Neuronal stem cell (in vitro differentiated cells): ENCODE results near the gene MAPK4.

Experiments
- DNase-seq: peaks from one replicate; pipeline ENCODE4 v3.0.0-alpha.2; 2013; ENCODE audit warnings: low spot score
- H2AFZ ChIP-seq: one replicate; pipeline ENCODE4 v1.6.1; 2013; ENCODE audit warnings: mild to moderate bottlenecking, low read length, inconsistent platforms
- H2AK5ac ChIP-seq: 2 replicates; pipeline ENCODE4 v1.6.1; 2013; ENCODE audit warnings: low read depth, mild to moderate bottlenecking, inconsistent platforms, low read length, moderate library complexity, mixed read lengths
- H2BK120ac ChIP-seq: 2 replicates; pipeline ENCODE4 v1.6.1; 2013; ENCODE audit warnings: low read depth, mild to moderate bottlenecking, inconsistent platforms, low read length, moderate library complexity, mixed read lengths
- H2BK12ac ChIP-seq: one replicate; pipeline ENCODE4 v1.6.1; 2013; ENCODE audit warnings: low read length, inconsistent platforms
- H2BK15ac ChIP-seq: 2 replicates; pipeline ENCODE4 v1.6.1; 2013; ENCODE audit warnings: mild to moderate bottlenecking, low read length, inconsistent platforms, mixed read lengths
- H2BK5ac ChIP-seq: one replicate; pipeline ENCODE4 v1.6.1; 2013; ENCODE audit warnings: inconsistent platforms, mild to moderate bottlenecking, low read length, moderate library complexity
- H3K14ac ChIP-seq: one replicate; pipeline ENCODE4 v1.6.1; 2013; ENCODE audit warnings: low read length, inconsistent platforms
- H3K18ac ChIP-seq: 2 replicates; pipeline ENCODE4 v1.6.1; 2013; ENCODE audit warnings: low read length, inconsistent platforms
- H3K23ac ChIP-seq: 2 replicates; pipeline ENCODE4 v1.6.1; 2013; ENCODE audit warnings: low read depth, mild to moderate bottlenecking, mixed read lengths, low read length, inconsistent platforms; ENCODE audit not compliant: poor library complexity
- H3K27ac ChIP-seq: replicated peaks from 3 replicates; pipeline ENCODE4 v1.5.1; 2013; ENCODE audit warnings: low read length, inconsistent platforms
- H3K27me3 ChIP-seq, 3 experiments: 2 replicates each; pipeline ENCODE4 v1.6.1; 2013; ENCODE audit warnings: low read length in 3 of 3, mild to moderate bottlenecking in 2 of 3, inconsistent platforms in 1 of 3, low read depth in 1 of 3, mixed read lengths in 1 of 3, moderate library complexity in 1 of 3; ENCODE audit not compliant: control insufficient read depth in 3 of 3, insufficient read depth in 3 of 3
- H3K36me3 ChIP-seq, 2 donors: replicated peaks in 1 of 2; 2 replicates each; pipeline ENCODE4 v1.6.1; 2013; ENCODE audit warnings: low read length in 2 of 2; ENCODE audit not compliant: control insufficient read depth in 2 of 2, insufficient read depth in 2 of 2
- H3K4ac ChIP-seq: 2 replicates; pipeline ENCODE4 v1.6.1; 2013; ENCODE audit warnings: inconsistent platforms, mild to moderate bottlenecking, low read length, moderate library complexity
- H3K4me1 ChIP-seq, 2 donors: 1 replicate in 1 of 2; 2 replicates in 1 of 2; pipeline ENCODE4 v1.6.1; 2013; ENCODE audit warnings: low read length in 2 of 2, low read depth in 1 of 2; ENCODE audit not compliant: control insufficient read depth in 2 of 2, insufficient read depth in 1 of 2
- H3K4me2 ChIP-seq: one replicate; pipeline ENCODE4 v1.6.1; 2013; ENCODE audit warnings: mild to moderate bottlenecking, low read length, inconsistent platforms; ENCODE audit not compliant: insufficient read depth, poor library complexity, severe bottlenecking
- H3K4me3 ChIP-seq, 2 donors: 2 replicates each; pipeline ENCODE4 v1.5.1; 2013; ENCODE audit warnings: low read length in 2 of 2, mild to moderate bottlenecking in 2 of 2, inconsistent platforms in 1 of 2, moderate library complexity in 1 of 2
- H3K79me1 ChIP-seq: one replicate; pipeline ENCODE4 v1.6.1; 2013; ENCODE audit warnings: low read depth, mild to moderate bottlenecking, inconsistent platforms, low read length, moderate library complexity
- H3K9ac ChIP-seq: one replicate; pipeline ENCODE4 v1.6.1; 2013; ENCODE audit warnings: mild to moderate bottlenecking, low read depth, low read length, inconsistent platforms; ENCODE audit not compliant: poor library complexity
- H3K9me3 ChIP-seq, 2 donors: replicated peaks in 1 of 2; 2 replicates each; pipeline versions ENCODE3 to v1.6.1; 2013; ENCODE audit warnings: low read length in 2 of 2, mild to moderate bottlenecking in 2 of 2, inconsistent platforms in 1 of 2, low read depth in 1 of 2, mixed read lengths in 1 of 2, moderate library complexity in 1 of 2; ENCODE audit not compliant: control insufficient read depth in 2 of 2, insufficient read depth in 1 of 2
- H4K8ac ChIP-seq: one replicate; pipeline ENCODE4 v1.6.1; 2013; ENCODE audit warnings: low read depth, mild to moderate bottlenecking, inconsistent platforms, low read length, moderate library complexity
- H4K91ac ChIP-seq: one replicate; pipeline ENCODE4 v1.6.1; 2013; ENCODE audit warnings: low read length, low read depth, mild to moderate bottlenecking, inconsistent platforms; ENCODE audit not compliant: poor library complexity
- WGBS, 2 donors: extraction: QIAGEN DNeasy Blood & Tissue Kit; methylation state at CpG; one replicate each; pipeline ENCODE4 v1.1.7; 2013; ENCODE audit warnings: missing lambda C conversion rate in 2 of 2, mixed read lengths in 1 of 2; ENCODE audit not compliant: insufficient read length in 2 of 2, insufficient replicate concordance in 1 of 2; ENCODE audit errors: extremely low coverage in 2 of 2; 5-methylcytosine and 5-hydroxymethylcytosine counted together

Gene MAPK4

GRCh38 chr18:50753311-50753710 lies 193.4 kb downstream of the MAPK4 start:
- Histone ChIP-seq H2BK120ac (no peak overlapping the region), H2AK5ac (no peak overlapping the region), H2BK15ac (no peak overlapping the region), H3K4me2 (no peak overlapping the region), H3K18ac (peak overlapping the region; percentile 41), H3K4me3 (no peak overlapping the region), H3K27me3 (peaks cover 0 to 10% (median 0%) of the 10 kb centered on the region in 3 experiments), H2BK5ac (no peak overlapping the region), H3K4ac (no peak overlapping the region), H3K79me1 (no peaks in the 10 kb centered on the region), H2BK12ac (no peak overlapping the region), H3K9ac (no peak overlapping the region), H4K91ac (no peak overlapping the region), H3K36me3 (no peaks in the 10 kb centered on the region), H3K27ac (no peak overlapping the region), H3K14ac (no peak overlapping the region), H4K8ac (no peak overlapping the region), H2AFZ (no peak overlapping the region), H3K23ac (no peak overlapping the region), H3K4me1 (peaks cover 12 to 30% of the 10 kb centered on the region in 2 donors), H3K9me3 (peaks cover 0 to 4% of the 10 kb centered on the region in 2 donors)
- no peak for DNase-seq
- no CpG with 5 or more reads among the region's 1 CpG for WGBS, 2 donors

- no CpG with 5 or more reads among the region's 3 CpGs for WGBS, 2 donors
- DNase-seq = no peak
- H3K18ac ChIP-seq = no peak overlapping the region
Measured at GRCh38 chr18:50754297-50754696, 194.4 kb downstream of the MAPK4 start.

DNA sequence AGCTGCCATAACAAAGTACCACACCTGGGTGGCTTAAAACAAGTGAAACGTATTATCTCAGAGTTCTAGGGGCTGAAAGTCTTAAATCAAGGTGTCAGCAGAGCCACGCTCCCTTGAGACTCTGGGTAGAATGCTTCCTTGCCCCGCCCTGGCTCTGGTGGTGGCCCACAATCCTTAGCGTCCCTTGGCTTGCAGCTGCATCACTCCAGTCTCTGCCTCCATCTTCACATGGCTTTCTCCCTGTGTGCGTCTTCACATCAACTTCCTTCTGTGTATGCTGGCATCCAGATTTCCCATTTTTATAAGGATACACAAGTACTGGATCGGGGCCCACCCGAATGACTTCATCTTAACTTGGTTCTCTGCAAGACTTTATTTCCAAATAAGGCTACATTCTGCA lies 197.5 kb downstream of the MAPK4 start:
- H4K8ac ChIP-seq = no peak overlapping the region
- peaks cover 0 to under 1% of the 10 kb centered on the region in 2 donors for H3K4me1 ChIP-seq
- H3K4me2 ChIP-seq = no peak overlapping the region
- H2AK5ac ChIP-seq = no peak overlapping the region
- no peak overlapping the region for H3K27ac ChIP-seq
- WGBS, 2 donors = no CpG with 5 or more reads among the region's 7 CpGs
- H2BK12ac ChIP-seq = no peak overlapping the region
- H3K18ac ChIP-seq = no peak overlapping the region
- no peak overlapping the region for H2AFZ ChIP-seq
- no peaks in the 10 kb centered on the region for H3K36me3 ChIP-seq
- H2BK120ac ChIP-seq = no peak overlapping the region
- no peak overlapping the region for H2BK5ac ChIP-seq
- no peaks in the 10 kb centered on the region for H3K79me1 ChIP-seq
- peaks cover 0 to 21% (median 0%) of the 10 kb centered on the region in 3 experiments for H3K27me3 ChIP-seq
- H3K9ac ChIP-seq = no peak overlapping the region
- no peak for DNase-seq
- H4K91ac ChIP-seq = no peak overlapping the region
- peaks cover 0 to 4% of the 10 kb centered on the region in 2 donors for H3K9me3 ChIP-seq
- no peak overlapping the region for H3K4me3 ChIP-seq
- H2BK15ac ChIP-seq = no peak overlapping the region
- no peak overlapping the region for H3K14ac ChIP-seq
- H3K23ac ChIP-seq = no peak overlapping the region
- H3K4ac ChIP-seq = no peak overlapping the region

More at GRCh38 chr18:50754297-50754696, 194.4 kb downstream of the MAPK4 start:
- Histone ChIP-seq H3K4me2 (no peak overlapping the region), H2BK5ac (no peak overlapping the region), H2BK120ac (no peak overlapping the region), H2BK12ac (no peak overlapping the region), H3K4me1 (peaks cover 3 to 22% of the 10 kb centered on the region in 2 donors), H3K14ac (no peak overlapping the region), H4K91ac (no peak overlapping the region), H3K79me1 (no peaks in the 10 kb centered on the region), H4K8ac (no peak overlapping the region), H3K4me3 (no peak overlapping the region), H3K27me3 (peaks cover 0 to 14% (median 0%) of the 10 kb centered on the region in 3 experiments), H3K4ac (no peak overlapping the region), H2AFZ (no peak overlapping the region), H3K9me3 (peaks cover 0 to 4% of the 10 kb centered on the region in 2 donors), H3K23ac (no peak overlapping the region), H3K9ac (no peak overlapping the region), H2AK5ac (no peak overlapping the region), H3K36me3 (no peaks in the 10 kb centered on the region), H3K27ac (no peak overlapping the region), H2BK15ac (no peak overlapping the region)

DNA sequence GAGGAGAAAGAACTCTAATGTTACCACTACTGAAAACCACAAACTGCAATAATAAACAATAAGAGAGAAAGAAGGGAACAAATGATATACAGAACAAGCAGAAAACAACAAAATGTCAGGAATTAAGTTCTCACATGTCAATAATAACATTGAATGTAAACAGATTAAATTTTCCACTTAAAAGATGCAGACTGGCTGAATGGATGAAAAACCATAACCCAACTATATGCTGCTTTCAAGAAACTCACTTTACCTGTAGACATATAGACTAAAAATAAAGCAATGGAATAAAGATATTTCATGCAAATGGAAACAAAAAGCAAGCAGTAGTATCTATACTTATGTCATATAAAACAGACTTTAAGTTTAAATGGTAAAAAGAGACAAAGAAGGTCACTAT lies 209.6 kb downstream of the MAPK4 start:
- Histone ChIP-seq H3K9ac (no peak overlapping the region), H2BK5ac (no peak overlapping the region), H3K27ac (no peak overlapping the region), H4K8ac (no peak overlapping the region), H4K91ac (no peak overlapping the region), H3K36me3 (no peaks in the 10 kb centered on the region), H2AFZ (no peak overlapping the region), H2AK5ac (no peak overlapping the region), H3K4me3 (no peak overlapping the region), H2BK120ac (no peak overlapping the region), H3K79me1 (no peaks in the 10 kb centered on the region), H3K4me1 (no peaks in the 10 kb centered on the region), H3K27me3 (no peaks in the 10 kb centered on the region), H3K4ac (no peak overlapping the region), H2BK12ac (no peak overlapping the region), H3K23ac (no peak overlapping the region), H3K14ac (no peak overlapping the region), H3K4me2 (no peak overlapping the region), H2BK15ac (no peak overlapping the region), H3K18ac (no peak overlapping the region), H3K9me3 (peaks cover 3 to 4% of the 10 kb centered on the region in 2 donors)
- no peak for DNase-seq
